ENCODE results near the gene BUB1. TPM values are rescaled to one million over a fixed set of nuclear protein-coding genes. Genes with fewer than 3 reads are reported as not detected.

Gene BUB1
- total RNA-seq, 2 donors from 2014 or later: 14.7 to 47.3 TPM

- no peaks in the 10 kb centered on the region for H3K36me3 ChIP-seq
- no peak overlapping the region for H3K9ac ChIP-seq (ENCODE audit: low read depth in 2 of 2, low read length in 2 of 2)
- TF ChIP-seq CTCF (IDR thresholded peaks at IDR 0.05): no peak
- H3K27ac ChIP-seq: no peak overlapping the region
- no peak for DNase-seq
- H3K4me1 ChIP-seq: no peaks in the 10 kb centered on the region
- intact Hi-C loops (cut with DNase I): no loop called here
- no peaks in the 10 kb centered on the region for H3K27me3 ChIP-seq
- no peaks in the 10 kb centered on the region for H3K9me3 ChIP-seq
- H3K4me3 ChIP-seq: no peak overlapping the region
Measured at GRCh38 chr2:110682872-110683271, 5.0 kb upstream of the BUB1 start.

DNA sequence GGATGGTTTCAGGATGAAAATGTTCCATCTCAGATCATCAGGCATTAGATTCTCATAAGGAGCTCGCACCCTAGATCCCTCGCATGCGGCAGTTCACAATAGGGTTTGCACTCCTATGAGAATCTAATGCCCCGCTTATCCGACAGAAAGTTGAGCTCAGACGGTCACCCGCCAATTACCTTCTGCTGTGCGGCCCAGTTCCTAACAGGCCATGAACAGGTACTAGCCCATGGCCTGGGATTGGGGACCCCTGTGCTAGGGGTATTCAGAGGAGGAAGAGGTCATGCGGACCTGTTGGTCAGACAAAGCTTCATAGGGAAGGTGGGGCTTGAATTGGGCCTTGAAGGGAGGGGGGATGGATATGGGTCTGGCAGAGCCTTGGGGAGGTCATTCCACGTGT lies 4.4 kb upstream of the BUB1 start:
- Histone ChIP-seq H3K36me3 (no peaks in the 10 kb centered on the region), H3K4me1 (no peaks in the 10 kb centered on the region), H3K27me3 (no peaks in the 10 kb centered on the region), H3K4me3 (no peak overlapping the region), H3K9ac (ENCODE audit: low read depth in 2 of 2, low read length in 2 of 2) (no peak overlapping the region), H3K9me3 (no peaks in the 10 kb centered on the region), H3K27ac (no peak overlapping the region)
- DNase-seq: no peak
- intact Hi-C loops (cut with DNase I): no loop called here
- no peak for TF ChIP-seq CTCF (IDR thresholded peaks at IDR 0.05)

GRCh38 chr2:110680709-110681108 lies 2.8 kb upstream of the BUB1 start:
- no peak overlapping the region for H3K9ac ChIP-seq (ENCODE audit: low read depth in 2 of 2, low read length in 2 of 2)
- no peak overlapping the region for H3K27ac ChIP-seq
- intact Hi-C loops (cut with DNase I): no loop called here
- H3K9me3 ChIP-seq: no peaks in the 10 kb centered on the region
- no peaks in the 10 kb centered on the region for H3K36me3 ChIP-seq
- TF ChIP-seq CTCF (IDR thresholded peaks at IDR 0.05): no peak
- no peaks in the 10 kb centered on the region for H3K27me3 ChIP-seq
- no peaks in the 10 kb centered on the region for H3K4me1 ChIP-seq
- H3K4me3 ChIP-seq: no peak overlapping the region
- no peak for DNase-seq

DNA sequence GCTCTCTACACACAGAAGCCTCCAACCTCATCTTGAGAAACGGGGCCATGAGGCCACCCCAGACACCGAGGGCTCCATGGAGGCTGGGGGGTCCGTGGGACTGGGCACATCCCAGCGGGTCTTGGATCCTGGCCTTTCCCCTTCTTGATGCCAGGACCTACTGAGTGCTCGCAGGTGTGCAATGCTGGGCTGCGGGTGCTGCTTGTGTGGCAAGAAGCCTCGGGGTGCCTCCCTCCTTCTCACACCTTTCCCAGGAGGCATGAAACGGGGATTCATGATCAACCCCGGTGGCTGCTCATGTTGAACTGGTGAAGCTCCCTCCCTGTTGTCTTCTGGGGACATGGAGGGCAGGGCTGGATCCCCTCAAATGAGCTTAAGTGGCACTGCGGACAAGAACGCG lies 2.0 kb upstream of the BUB1 start:
- intact Hi-C loops (cut with DNase I): no loop called here
- DNase-seq: no peak

DNA sequence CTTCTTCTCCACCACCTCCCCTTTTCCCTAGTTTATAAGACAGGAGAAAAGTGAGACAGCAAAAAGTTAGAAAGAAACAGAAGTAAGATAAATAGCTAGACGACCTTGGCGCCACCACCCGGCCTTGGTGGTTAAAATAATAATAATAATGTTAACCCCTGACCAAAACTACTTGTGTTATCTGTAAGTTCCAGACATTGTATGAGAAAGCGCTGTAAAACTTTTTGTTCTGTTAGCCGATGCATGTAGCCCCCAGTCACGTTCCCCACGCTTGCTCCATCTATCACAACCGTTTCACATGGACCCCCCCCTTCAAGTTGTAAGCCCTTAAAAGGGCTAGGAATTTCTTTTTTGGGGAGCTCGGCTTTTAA lies 1.5 kb upstream of the BUB1 start:
- Histone ChIP-seq H3K27ac (no peak overlapping the region), H3K9me3 (no peaks in the 10 kb centered on the region), H3K4me1 (no peaks in the 10 kb centered on the region), H3K36me3 (no peaks in the 10 kb centered on the region), H3K9ac (ENCODE audit: low read depth in 2 of 2, low read length in 2 of 2) (no peak overlapping the region), H3K4me3 (no peak overlapping the region), H3K27me3 (no peaks in the 10 kb centered on the region)
- intact Hi-C loops (cut with DNase I): no loop called here
- DNase-seq: no peak
- TF ChIP-seq CTCF (IDR thresholded peaks at IDR 0.05): no peak

More for the DNA sequence above, 2.0 kb upstream of the BUB1 start:
- H3K9ac ChIP-seq (ENCODE audit: low read depth in 2 of 2, low read length in 2 of 2): no peak overlapping the region
- no peaks in the 10 kb centered on the region for H3K36me3 ChIP-seq
- no peaks in the 10 kb centered on the region for H3K9me3 ChIP-seq
- no peak for TF ChIP-seq CTCF (IDR thresholded peaks at IDR 0.05)
- H3K4me3 ChIP-seq: no peak overlapping the region
- H3K27ac ChIP-seq: no peak overlapping the region
- H3K4me1 ChIP-seq: no peaks in the 10 kb centered on the region
- no peaks in the 10 kb centered on the region for H3K27me3 ChIP-seq
